ENCODE results near the gene CHCHD3.

DNA sequence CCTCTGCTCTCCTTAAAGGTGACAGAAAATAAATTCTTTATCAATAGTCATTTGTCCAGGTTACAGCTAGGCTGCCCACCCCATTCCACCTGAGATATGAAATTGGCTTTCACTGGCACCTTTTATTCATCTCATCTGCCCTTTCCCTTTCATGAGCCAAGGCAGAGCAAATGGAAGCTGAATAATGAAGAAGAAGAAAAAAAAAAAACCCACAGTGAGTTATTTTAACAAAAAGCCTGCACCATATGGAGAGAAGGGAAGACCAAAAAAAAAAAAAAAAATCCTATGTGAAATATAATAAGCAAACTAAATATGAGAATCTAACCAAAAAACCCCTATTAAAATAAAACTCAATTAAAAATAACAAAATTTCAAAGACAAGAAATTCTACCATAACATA is 59.2 kb downstream of the CHCHD3 start:
- TF ChIP-seq, protein P1, sequence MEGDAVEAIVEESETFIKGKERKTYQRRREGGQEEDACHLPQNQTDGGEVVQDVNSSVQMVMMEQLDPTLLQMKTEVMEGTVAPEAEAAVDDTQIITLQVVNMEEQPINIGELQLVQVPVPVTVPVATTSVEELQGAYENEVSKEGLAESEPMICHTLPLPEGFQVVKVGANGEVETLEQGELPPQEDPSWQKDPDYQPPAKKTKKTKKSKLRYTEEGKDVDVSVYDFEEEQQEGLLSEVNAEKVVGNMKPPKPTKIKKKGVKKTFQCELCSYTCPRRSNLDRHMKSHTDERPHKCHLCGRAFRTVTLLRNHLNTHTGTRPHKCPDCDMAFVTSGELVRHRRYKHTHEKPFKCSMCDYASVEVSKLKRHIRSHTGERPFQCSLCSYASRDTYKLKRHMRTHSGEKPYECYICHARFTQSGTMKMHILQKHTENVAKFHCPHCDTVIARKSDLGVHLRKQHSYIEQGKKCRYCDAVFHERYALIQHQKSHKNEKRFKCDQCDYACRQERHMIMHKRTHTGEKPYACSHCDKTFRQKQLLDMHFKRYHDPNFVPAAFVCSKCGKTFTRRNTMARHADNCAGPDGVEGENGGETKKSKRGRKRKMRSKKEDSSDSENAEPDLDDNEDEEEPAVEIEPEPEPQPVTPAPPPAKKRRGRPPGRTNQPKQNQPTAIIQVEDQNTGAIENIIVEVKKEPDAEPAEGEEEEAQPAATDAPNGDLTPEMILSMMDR (IDR thresholded peaks at IDR 0.05): no peak
- TF ChIP-seq POLR2A (IDR thresholded peaks at IDR 0.05): no peak

Measured in thyroid gland (tissue), 4 donors.